Activated gamma-delta T cell treated with Interleukin-2 at 50 U/mL for 16 hours (primary cell): Measurements from ENCODE around the gene TTI1.
A peak's percentile ranks its signal among the peaks of the same experiment; 100 is the strongest.

Source experiments
- DNase-seq: peaks from one replicate; pipeline ENCODE4 v3.0.0-alpha.2; 2020

Gene TTI1

DNA sequence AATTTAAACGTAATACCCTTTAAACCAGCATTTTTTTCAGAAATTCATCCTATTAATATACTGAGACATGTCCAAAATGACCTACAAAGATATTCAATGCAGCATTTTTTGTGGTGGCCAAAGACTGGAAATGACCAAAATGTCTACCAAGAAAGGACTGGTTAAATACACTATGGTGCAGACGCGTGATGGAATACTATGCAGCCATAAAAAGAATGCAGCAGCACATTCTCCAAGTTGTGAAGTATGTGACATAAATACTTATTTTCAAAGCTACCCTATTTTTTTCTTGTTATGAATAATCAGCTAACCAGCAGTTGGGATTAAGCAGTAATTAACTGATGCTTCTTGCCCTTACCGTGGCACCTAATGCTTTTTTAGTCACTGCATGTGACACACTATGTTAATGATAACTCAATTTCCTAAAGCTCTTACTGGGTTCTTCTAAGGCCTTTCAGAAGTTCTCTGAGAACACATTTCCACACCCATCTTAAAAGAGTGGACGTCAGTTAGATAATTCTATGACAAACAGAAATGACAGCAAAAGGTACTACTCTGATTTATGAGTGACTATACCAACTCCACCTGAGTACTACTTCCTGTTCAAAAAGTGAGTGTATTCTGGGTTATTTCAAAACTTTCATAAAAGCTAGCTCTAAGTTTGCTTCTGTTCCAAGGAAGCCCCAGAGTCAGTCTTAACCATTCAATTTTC lies 24.9 kb downstream of the TTI1 start:
- no peak for DNase-seq

DNA sequence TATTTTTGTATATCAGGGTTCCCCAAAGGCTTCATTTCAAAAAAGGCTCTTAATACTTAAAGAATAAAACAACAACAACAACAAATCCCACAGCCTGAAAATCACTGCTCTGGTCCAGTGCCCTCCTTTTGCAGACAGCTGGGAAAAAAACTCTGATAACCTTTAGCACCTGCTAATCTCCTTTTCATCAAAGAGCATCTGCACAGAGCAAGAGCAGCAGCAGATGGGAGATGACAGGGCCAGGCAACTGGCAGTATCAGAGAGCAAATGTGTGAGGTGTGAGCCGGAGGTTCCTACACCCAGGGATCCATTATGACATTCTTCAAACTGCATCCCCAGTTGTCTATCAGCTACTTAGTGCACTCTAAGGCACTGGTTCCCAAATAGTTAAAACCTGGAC lies 25.7 kb downstream of the TTI1 start:
- DNase-seq, result no peak

DNA sequence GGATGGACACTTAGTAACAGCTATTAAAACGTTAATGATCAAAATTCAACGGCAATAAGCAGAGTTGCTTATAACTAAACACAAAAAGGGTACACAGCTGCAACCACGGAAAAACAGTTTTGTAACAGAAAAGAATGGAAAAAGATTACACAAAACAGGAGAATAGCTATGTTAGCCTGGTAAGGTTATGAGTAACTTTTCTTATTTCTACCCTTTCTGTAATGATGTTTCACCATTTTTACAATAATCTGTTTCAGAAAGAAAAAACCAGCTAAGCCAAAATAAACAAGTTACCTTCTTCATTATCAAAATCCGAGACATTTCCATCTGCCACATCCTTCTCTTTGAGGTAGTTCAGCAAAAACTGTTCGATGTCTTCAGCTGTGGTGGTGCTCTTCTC lies 27.4 kb downstream of the TTI1 start:
- no peak for DNase-seq

DNA sequence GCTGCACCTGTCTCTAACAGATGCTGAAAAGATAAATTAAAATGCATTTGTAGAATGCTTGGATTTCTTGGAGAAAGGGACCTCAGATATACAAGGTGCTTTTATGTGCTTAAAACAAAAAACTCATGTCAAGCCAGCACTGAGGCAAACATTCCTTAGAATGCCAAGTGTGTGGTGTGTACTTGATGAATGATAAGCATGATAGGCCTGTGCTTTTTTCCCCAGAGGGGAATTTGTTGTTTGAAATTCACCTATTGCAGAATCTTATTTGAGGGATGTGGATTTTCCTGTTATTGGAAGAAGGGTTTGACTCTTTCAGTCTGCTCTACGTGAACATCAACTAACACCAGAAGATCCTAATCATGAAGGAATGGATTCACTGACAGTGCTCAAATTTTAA lies 28.8 kb downstream of the TTI1 start:
- no peak for DNase-seq

DNA sequence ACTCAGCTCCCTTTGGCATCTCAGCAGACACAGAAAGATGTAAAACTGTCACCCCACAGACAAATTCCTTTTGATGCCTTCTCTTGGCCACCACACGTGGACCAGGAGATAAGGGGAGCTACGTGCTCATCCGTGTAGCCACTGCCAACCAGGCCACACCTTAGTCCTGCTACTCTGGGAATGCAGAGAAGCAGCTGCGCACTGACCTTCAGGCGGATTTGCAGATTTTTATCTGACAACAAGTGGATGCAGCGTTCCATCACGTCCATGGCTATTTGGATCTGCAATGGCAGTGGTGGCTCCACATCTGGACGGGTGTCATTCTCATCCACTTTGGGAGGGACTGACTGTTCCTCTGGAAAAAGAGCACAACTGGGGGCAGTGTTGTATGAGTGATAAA lies 30.8 kb downstream of the TTI1 start:
- no peak for DNase-seq

DNA sequence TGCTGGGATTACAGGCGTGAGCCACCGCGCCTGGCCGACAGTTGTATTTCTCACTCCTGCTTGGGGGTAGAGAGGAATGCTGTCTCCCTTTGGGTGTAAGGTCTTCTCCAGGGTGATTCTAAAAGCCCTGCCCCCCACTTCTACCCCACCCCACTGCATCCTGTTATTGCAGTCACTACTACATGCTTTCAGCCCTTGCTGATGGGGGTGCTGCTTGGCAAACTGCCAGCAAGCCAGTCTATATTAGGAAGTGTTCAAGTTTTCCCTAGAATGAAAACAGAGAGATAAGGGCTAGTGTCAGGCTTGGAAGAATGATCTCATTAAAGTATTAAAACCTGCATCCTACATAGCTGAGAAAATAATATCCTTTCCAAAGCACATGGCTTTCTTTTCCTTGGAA lies 31.3 kb downstream of the TTI1 start:
- DNase-seq, result no peak

DNA sequence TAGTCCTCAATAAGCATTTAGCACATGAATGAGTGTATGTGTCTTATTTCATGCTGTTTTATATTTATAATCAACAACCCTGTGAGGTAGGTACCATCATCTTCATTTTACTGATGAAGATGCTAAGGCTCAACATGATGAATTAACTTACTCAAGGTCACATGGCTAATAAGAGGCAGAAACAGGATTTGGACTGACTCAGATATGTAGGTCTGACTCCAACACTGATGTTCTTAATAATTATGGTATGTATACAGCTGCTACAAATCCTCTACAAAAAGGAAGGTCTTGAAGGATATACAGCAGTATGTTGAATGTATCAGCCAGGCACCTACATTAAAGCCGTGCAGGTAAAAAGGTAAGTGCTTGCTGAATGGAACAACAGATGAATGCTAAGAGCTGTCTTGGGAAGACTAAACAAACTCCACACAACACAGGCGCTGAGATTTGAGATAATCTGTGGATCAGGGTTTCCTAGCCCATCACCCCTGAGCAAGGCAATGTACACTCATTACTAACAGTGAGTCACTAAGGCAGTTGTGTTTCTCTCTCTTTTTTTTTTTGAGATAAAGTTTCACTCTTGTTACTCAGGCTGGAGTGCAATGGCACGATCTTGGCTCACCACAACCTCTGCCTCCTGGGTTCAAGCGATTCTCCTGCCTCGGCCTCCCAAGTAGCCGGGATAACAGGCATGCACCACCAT lies 31.9 kb downstream of the TTI1 start:
- DNase-seq, result no peak

DNA sequence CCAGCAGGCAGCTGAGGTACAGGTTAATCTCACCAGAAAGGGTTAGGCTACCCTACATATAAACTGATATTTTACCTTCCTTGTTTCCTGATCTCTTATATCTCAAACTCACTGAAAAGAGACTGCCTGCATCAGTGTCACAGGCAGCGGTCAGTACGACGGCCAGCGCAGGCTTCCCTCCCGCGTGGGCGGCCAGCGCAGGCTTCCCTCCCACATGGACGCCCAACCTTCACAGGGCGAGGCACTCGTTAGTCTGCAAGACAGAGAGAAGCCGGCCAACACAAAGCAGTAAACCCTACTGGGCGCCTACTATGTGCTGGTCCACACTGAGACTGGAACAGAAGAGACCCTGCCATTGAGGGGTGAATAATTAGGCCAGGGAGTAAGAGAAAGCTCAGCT lies 33.0 kb downstream of the TTI1 start:
- DNase-seq, result no peak

DNA sequence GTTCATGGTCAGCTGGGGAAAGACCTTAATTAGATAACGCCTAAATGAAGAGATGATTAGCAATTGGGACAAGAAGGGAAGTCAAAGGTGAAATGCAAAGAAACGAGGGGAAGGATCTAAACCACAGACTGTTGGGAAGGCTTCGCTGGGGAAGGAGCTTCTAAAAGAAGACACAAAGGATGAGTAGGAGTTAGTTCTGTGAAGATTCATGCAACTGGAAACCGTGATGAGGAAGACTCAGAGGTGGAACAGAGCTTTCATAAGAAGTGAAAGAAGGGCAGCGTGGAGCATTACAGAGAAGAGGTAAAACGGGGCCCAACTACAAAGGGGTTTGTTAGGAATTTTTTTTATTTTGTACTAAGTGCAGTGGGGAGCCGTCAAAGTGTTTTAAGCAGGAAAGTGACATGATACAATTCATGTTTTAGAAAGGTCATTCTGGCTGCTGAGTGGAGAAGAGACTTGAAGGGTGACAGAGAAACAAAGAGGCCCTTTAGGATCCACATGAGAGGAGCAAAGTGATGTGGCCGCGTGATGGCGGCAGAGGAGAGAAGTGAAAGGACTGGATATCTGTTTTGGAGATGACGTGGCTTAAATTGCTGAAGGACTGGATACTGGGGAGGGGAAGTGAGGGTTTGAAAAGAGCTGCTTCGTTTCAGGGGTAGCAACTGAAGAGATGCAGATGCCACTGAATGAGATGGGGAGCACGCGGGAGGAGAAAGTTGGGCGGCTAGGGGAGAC lies 33.6 kb downstream of the TTI1 start:
- no peak for DNase-seq

DNA sequence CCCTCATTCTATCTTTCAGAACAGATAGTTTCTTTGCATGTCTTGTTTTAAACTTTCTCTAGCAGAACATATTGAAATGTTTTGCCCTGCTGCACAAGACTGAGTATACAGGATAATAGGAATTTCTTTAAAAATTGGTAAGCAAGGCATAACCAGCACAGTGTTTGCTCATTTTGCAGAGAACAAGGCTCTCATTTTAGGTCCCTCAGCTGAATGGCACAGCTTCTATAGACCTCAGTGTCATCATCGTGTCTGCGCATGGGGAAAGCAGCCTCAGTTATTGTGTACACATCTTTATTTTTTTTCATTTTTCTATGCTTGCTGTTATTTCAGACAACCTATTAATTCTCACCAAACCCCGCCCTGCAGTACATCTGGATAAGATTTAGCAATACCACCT lies 35.7 kb downstream of the TTI1 start:
- DNase-seq, result no peak

DNA sequence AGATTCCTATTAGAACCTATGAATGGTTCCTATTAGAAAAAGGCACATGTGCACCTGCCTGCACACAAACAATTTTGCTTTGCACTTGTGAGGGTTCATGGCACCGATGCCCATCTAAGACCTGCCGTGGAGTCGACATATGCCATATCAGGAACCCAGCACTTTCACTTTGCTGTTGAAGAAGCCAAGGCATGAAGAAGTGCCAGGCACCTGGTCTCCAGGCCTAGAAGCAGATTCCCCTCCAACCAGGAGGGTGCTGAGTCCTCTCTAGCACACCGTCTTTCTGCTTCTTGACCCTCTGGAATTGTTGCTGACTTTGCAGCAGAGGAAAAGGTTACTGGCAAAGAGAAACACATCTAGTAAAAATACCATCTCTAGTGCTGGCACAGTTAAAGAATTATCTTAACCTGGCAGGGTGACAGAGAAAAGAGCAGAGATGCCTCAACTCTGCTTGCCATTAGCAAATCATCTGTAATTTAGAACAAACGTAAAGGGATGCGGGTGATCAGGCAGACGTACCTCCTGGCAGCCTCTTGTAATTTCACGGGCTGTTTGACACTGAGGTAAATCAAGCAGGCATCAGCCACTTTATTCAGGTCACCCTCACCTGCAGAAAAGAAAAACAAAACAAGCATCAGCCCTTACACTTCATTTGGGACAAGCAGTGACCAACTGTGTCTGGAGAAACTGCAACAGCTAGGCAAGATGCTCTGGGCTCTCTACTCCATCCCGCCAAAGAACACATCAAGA lies 37.2 kb downstream of the TTI1 start:
- DNase-seq, result no peak

DNA sequence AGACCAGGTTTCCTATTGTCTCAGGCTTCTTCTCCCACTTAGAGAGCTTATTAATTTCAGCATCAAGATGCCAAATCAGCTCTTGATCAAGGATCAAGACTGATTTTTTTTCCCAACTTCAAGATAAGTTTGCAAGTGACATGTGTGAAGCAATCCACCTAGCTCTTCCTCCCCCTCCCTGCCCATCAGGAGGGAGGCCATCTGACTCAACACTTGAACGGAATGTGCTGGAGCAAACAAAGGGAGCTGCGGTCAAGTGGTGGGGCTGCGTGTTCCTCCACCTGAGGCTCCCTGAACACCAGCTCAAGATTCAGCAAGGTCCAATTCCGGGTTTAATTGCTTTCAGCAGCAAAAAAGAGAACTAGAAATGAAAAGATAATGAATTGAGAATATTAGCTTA lies 38.7 kb downstream of the TTI1 start:
- DNase-seq, result no peak

DNA sequence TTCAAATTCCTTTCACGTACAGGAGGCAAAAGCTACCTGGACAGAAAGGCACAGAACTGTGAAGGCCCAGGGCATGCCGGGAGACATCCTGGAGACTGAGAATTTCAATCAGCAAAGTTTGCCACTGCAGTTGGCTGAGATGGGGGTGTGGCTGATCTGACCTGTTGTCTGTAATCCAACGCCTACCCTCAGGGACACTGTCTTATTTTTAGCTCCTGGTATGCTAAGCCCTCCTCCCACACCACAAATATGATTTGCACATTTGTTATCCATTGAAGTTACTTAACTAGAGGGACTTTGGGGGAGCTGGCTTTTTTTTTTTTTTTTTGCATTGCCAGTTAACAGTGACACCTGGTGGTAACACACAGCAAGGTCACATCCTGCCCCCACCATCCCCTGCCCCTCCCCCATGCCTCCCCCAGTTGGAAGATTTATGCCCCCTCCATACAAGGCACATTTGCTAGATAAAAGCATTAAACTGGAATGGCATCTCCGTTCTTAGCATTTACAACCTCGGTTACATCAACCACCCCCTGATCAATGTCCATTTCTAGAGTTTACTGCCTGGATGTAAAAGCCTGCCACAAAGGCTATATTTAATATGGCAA lies 40.4 kb downstream of the TTI1 start:
- peak; percentile 9 for DNase-seq

DNA sequence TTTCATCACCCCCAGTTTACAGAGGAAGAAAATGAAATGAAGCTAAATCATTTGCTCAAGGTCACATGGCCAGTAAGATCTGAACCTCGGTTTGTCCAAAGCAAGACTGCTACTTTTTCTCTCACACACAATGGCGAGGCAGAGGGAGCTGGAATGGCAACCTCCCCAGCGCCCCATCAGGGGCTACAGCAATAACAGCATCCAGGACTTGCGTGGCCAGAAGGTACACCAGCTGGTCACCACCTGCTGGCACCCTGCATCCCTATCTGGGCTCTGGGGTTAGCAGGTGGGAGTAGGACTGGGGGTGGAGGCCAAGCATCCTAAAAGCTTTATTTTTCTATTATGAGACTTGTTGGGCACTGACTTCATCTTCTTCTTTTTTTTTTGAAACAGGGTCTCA lies 41.3 kb downstream of the TTI1 start:
- DNase-seq, result no peak

DNA sequence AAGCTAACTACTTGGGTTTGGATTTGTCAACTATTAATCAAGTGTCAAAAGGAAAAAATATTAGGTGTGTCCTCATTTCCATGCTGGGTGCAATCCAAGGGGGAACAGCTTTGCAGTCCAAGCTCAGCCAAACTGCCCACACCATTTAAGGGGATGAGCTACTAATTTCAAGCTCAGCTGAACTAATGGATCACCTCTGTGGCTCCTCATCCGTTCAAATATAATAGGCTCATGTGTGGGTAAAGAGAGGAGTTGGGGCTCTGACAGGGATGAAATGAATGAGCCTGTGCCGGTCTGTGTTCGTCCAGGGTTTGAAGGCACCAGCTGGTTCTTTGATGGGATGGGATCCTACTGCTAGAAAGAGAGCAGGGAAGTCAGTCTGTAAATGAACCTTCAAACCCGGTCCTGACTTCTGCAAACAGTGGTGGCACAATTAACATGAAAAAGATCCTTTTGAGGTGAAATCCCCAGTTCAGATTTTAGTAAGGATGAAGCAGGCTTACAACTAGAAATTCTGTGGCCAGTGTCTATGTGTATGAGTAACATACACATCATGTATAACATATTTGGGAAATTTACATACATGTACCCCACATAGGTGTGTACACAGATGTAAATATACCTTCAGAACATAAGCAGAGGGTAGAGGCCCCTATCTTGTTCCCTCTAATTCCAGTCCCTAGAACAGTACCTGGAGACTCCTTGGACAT lies 41.9 kb downstream of the TTI1 start:
- no peak for DNase-seq

DNA sequence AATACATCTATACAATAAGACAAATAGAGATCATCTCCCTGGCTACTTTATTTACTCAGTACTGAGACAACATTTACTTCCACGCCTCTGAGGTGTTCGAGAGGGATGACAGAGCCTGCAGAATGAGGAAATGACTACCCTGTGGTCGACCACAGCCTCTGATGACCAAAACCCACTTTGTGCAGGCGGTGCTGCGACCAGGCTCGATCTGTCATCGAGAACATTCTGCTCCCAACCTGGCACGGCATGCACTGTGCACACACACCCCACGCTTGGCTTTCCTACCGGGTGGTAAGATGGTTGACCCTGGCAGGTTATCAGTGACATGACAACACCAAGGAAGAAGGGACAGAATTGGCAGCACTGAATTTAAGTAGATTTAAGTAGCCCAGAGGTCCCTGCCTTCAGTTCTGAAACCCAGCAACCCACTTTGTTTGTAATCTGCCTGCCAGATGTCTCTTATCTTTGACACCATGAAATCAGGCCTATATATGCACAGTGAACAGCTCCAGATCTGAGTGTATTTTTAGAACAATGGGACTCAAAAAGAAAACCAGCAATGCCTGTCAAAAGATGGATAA lies 42.6 kb downstream of the TTI1 start:
- peak; percentile 46 for DNase-seq

DNA sequence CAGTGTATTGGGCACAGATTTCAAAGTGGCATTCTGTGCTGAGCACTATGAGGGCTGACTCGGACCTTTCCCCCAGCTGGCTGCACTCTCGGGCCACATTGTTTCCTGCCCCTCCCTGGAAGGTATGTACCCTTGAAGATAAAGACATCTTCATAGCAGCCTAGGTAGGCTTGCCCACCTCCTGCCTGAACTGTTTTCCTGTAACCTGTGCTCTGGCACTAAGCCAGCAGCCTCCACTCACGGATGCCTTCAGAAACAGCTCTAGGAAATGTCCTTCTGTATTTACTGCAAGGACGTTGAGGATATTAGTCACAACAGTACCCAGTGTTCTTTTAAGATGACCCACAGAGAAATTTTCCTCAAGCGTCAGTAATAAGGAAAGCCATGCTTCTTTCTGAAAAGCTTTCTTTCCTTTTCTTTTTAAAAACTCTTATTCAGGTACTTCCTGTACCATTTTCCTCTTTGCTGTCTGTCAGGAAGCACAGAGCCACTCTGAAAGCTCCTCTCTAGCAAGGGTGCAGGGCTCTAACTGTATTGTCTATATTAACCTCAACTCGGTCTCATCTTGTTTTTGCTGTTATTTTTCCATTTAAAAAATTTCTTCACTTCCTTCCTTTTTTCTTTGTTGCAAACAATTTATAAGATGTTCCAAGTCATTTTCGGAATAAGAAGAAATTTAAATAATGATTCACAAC lies 43.5 kb downstream of the TTI1 start:
- DNase-seq, result no peak

DNA sequence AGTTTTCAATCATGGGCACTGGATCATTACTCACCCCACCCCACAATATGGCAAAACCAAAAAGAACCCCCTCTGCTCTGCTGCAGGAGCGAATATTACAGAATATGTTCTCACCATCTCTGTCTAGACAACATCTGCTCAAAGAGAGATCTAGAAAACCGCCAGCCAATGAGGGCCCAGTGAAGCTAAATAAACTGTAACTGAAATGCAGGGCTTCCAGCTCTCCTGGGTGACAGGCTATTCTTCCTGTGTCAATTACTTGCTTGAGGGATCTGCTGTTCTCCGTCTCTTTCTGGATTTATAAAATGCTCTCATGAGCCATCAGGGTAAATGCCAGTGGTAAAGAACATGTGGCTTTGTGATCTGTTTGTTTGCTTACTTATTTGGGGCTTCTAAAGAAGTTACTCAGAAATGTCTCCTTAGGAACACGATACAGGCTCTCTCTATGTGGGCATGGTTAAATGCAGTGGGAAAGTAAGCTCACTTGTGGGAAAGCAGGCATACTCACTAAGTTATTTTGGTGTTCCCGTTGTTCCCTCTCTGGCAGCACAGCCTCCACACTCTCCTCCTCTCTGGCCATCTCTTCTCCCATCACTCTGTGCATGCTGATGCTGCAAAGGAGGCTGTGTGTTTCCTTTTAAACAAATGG lies 44.8 kb downstream of the TTI1 start:
- no peak for DNase-seq

DNA sequence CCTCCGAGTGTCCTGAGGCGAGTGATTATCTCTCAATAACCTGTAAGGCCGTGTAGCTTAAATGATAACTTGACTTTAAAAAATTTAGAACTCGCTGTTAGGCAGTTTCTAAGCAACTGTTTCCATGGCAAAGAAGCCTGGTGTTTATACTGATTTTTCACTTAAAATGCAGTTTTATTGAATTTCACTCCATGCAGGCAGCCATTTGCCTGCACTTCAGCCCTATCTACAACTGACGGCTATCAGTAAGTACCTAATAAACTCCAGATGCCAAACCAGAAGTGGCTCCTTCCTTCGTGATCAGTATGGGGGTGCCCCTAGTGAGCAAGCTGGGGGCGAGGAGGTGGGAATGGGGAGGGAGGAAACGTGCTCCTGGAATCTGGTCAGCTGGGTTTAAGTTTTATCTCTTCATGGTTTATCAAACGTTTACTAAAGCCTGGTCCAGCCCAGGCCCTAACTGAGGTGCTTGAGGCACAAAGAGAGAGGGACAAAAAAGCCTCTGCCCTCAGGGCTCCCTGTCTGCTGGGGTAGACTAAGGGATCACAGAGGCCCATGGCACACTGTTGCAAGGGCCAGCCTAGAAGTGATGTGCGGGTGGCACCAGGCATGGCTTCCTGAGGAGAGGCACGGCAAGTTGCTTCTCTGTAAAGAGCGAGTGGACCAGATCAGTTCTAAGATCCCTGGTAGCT lies 45.5 kb downstream of the TTI1 start:
- no peak for DNase-seq
